H9 (cell line): ENCODE measurements around the gene BSN. TPM values are rescaled to one million over a fixed set of nuclear protein-coding genes. Genes with fewer than 3 reads are reported as not detected.

Source experiments
- DNase-seq: peaks from one replicate; pipeline ENCODE4 v3.0.0-alpha.2; 2017
- H2AFZ ChIP-seq: one replicate; pipeline ENCODE4 v1.6.1; 2013; ENCODE audit warnings: mild to moderate bottlenecking, low read length, control low read depth, moderate library complexity
- H2AK5ac ChIP-seq: 2 replicates; pipeline ENCODE4 v1.6.1; 2013; ENCODE audit warnings: low read length, control low read depth, mixed read lengths; ENCODE audit not compliant: insufficient read length
- H2BK120ac ChIP-seq: one replicate; pipeline ENCODE4 v1.6.1; 2013; ENCODE audit warnings: low read depth, mild to moderate bottlenecking, low read length, control low read depth, inconsistent platforms; ENCODE audit not compliant: poor library complexity, severe bottlenecking
- H2BK12ac ChIP-seq: 2 replicates; pipeline ENCODE4 v1.6.1; 2013; ENCODE audit warnings: low read length, control low read depth, mixed read lengths, low read depth; ENCODE audit not compliant: insufficient read length
- H2BK15ac ChIP-seq: 2 replicates; pipeline ENCODE4 v1.6.1; 2013; ENCODE audit warnings: low read depth, low read length, control low read depth
- H2BK20ac ChIP-seq: one replicate; pipeline ENCODE4 v1.6.1; 2013; ENCODE audit warnings: low read depth, mild to moderate bottlenecking, low read length, control low read depth, inconsistent platforms; ENCODE audit not compliant: poor library complexity, severe bottlenecking
- H2BK5ac ChIP-seq: 2 replicates; pipeline ENCODE4 v1.6.1; 2013; ENCODE audit warnings: low read length, control low read depth, mixed read lengths; ENCODE audit not compliant: insufficient read length
- H3K14ac ChIP-seq: 2 replicates; pipeline ENCODE4 v1.6.1; 2013; ENCODE audit warnings: low read length, control low read depth; ENCODE audit not compliant: insufficient read depth
- H3K18ac ChIP-seq: 2 replicates; pipeline ENCODE4 v1.6.1; 2013; ENCODE audit warnings: low read depth, mild to moderate bottlenecking, mixed read lengths, low read length, control low read depth; ENCODE audit not compliant: insufficient read length
- H3K23ac ChIP-seq: 2 replicates; pipeline ENCODE4 v1.6.1; 2013; ENCODE audit warnings: low read length, control low read depth, mixed read lengths, low read depth; ENCODE audit not compliant: insufficient read length
- H3K23me2 ChIP-seq: 2 replicates; pipeline ENCODE4 v1.6.1; 2013; ENCODE audit warnings: low read depth, mild to moderate bottlenecking, mixed read lengths, low read length, control low read depth; ENCODE audit not compliant: insufficient read length, poor library complexity, severe bottlenecking
- H3K27ac ChIP-seq: 2 replicates; pipeline ENCODE4 v1.5.1; 2013; ENCODE audit warnings: low read length, control low read depth, mixed read lengths, low read depth; ENCODE audit not compliant: insufficient read length
- H3K27me3 ChIP-seq: 2 replicates; pipeline ENCODE4 v1.6.1; 2013; ENCODE audit warnings: low read length, control low read depth, inconsistent platforms; ENCODE audit not compliant: insufficient read depth
- H3K4ac ChIP-seq: 2 replicates; pipeline ENCODE4 v1.6.1; 2013; ENCODE audit warnings: low read depth, mild to moderate bottlenecking, control low read depth, inconsistent platforms, low read length, moderate library complexity
- H3K4me1 ChIP-seq: 2 replicates; pipeline ENCODE4 v1.6.1; 2013; ENCODE audit warnings: low read length, control low read depth, inconsistent platforms; ENCODE audit not compliant: insufficient read depth
- H3K4me2 ChIP-seq: 2 replicates; pipeline ENCODE4 v1.6.1; 2013; ENCODE audit warnings: low read length, control low read depth, mixed read lengths; ENCODE audit not compliant: insufficient read length, insufficient read depth
- H3K56ac ChIP-seq: 2 replicates; pipeline ENCODE4 v1.6.1; 2013; ENCODE audit warnings: low read depth, mild to moderate bottlenecking, mixed read lengths, low read length, control low read depth; ENCODE audit not compliant: insufficient read length
- H3K79me1 ChIP-seq: 2 replicates; pipeline ENCODE4 v1.6.1; 2013; ENCODE audit warnings: low read depth, mild to moderate bottlenecking, moderate library complexity, low read length, control low read depth, inconsistent platforms; ENCODE audit not compliant: insufficient read depth, poor library complexity, severe bottlenecking
- H3K79me2 ChIP-seq: 2 replicates; pipeline ENCODE4 v1.6.1; 2013; ENCODE audit warnings: low read length, control low read depth, inconsistent platforms; ENCODE audit not compliant: insufficient read depth
- H3K9ac ChIP-seq: 2 replicates; pipeline ENCODE4 v1.6.1; 2013; ENCODE audit warnings: low read length, control low read depth, mixed read lengths; ENCODE audit not compliant: insufficient read length; ENCODE audit errors: extremely low read depth
- H3K9me3 ChIP-seq: one replicate; pipeline ENCODE4 v1.6.1; 2013; ENCODE audit warnings: low read depth, low read length, inconsistent platforms; ENCODE audit not compliant: control insufficient read depth
- H3T11ph ChIP-seq: one replicate; pipeline ENCODE4 v1.6.1; 2013; ENCODE audit warnings: mild to moderate bottlenecking, low read length, control low read depth, inconsistent platforms
- H4K20me1 ChIP-seq: one replicate; pipeline ENCODE4 v1.6.1; 2013; ENCODE audit not compliant: control insufficient read depth, insufficient read length, insufficient read depth
- H4K5ac ChIP-seq: 2 replicates; pipeline ENCODE4 v1.6.1; 2013; ENCODE audit warnings: low read depth, mild to moderate bottlenecking, mixed read lengths, low read length, control low read depth; ENCODE audit not compliant: insufficient read length
- H4K8ac ChIP-seq: replicated peaks from 2 replicates; pipeline ENCODE4 v1.6.1; 2013; ENCODE audit warnings: low read length, control low read depth, mixed read lengths, low read depth; ENCODE audit not compliant: insufficient read length
- H4K91ac ChIP-seq: 2 replicates; pipeline ENCODE4 v1.6.1; 2013; ENCODE audit warnings: low read depth, mild to moderate bottlenecking, moderate library complexity, mixed read lengths, low read length, control low read depth; ENCODE audit not compliant: insufficient read length
- H3K27ac Mint-ChIP-seq, 3 experiments: 2 replicates in 2 of 3; 3 replicates in 1 of 3; pipeline ENCODE4 v1.8.0; 2020 to 2021; ENCODE audit warnings: mixed read lengths in 3 of 3, mild to moderate bottlenecking in 1 of 3, moderate library complexity in 1 of 3
- H3K27me3 Mint-ChIP-seq: 2 replicates; pipeline ENCODE4 v1.8.0; 2021; ENCODE audit warnings: low read depth, mild to moderate bottlenecking, moderate library complexity, mixed read lengths
- H3K36me3 Mint-ChIP-seq, 3 experiments: 2 replicates in 2 of 3; 3 replicates in 1 of 3; pipeline ENCODE4 v1.8.0; 2020 to 2021; ENCODE audit warnings: low read depth in 3 of 3, mixed read lengths in 3 of 3; ENCODE audit not compliant: insufficient read depth in 1 of 3
- H3K4me1 Mint-ChIP-seq, 2 experiments: 2 replicates each; pipeline ENCODE4 v1.8.0; 2020; ENCODE audit warnings: mixed read lengths in 2 of 2
- H3K4me3 Mint-ChIP-seq, 2 experiments: 2 replicates in 1 of 2; 3 replicates in 1 of 2; pipeline ENCODE4 v1.8.0; 2020 to 2021; ENCODE audit warnings: mild to moderate bottlenecking in 2 of 2, mixed read lengths in 2 of 2, moderate library complexity in 1 of 2
- H3K9me3 Mint-ChIP-seq, 2 experiments: 2 replicates in 1 of 2; 3 replicates in 1 of 2; pipeline ENCODE4 v1.8.0; 2020; ENCODE audit warnings: mild to moderate bottlenecking in 2 of 2, mixed read lengths in 2 of 2, moderate library complexity in 1 of 2
- CTCF ChIP-seq: fragments of 200-600 bp; sonication (generic); conservative IDR thresholded peaks from 3 replicates; pipeline ENCODE4 v1.8.0; 2021; ENCODE audit warnings: antibody characterized with exemption, mild to moderate bottlenecking
- WGBS: extraction: QIAGEN DNeasy Blood & Tissue Kit; methylation state at CpG from one replicate; pipeline ENCODE4 v1.1.7; 2013; ENCODE audit warnings: missing lambda C conversion rate, low lambda C conversion rate, mixed read lengths; ENCODE audit not compliant: insufficient read length; ENCODE audit errors: extremely low coverage; 5-methylcytosine and 5-hydroxymethylcytosine counted together
- total RNA-seq: library from RNA; stranded (reverse); gene quantifications from 2 replicates; pipeline ENCODE4 v1.2.1, GENCODE V29; 2021

The BSN gene
- total RNA-seq, 1 experiment from 2014 or later = 2.4 TPM

- Histone ChIP-seq H3K79me1 (no peaks in the 10 kb centered on the region), H3K9ac (no peak overlapping the region), H3K9me3 (no peaks in the 10 kb centered on the region), H4K91ac (no peak overlapping the region), H2AK5ac (no peak overlapping the region), H3K18ac (no peak overlapping the region), H3T11ph (no peak overlapping the region), H3K4ac (no peak overlapping the region), H2BK20ac (no peak overlapping the region), H2BK120ac (no peak overlapping the region), H3K79me2 (no peaks in the 10 kb centered on the region), H2BK12ac (no peak overlapping the region), H4K20me1 (no peaks in the 10 kb centered on the region), H2AFZ (no peak overlapping the region), H3K4me1 (no peaks in the 10 kb centered on the region), H4K5ac (no peak overlapping the region), H3K23me2 (no peaks in the 10 kb centered on the region), H3K27ac (no peak overlapping the region), H3K27me3 (no peaks in the 10 kb centered on the region), H3K56ac (no peak overlapping the region), H3K23ac (no peak overlapping the region), H3K14ac (no peak overlapping the region), H2BK15ac (no peak overlapping the region), H4K8ac (no peak overlapping the region), H2BK5ac (no peak overlapping the region), H3K4me2 (no peak overlapping the region)
- Mint-ChIP-seq H3K4me1 (no peaks in the 10 kb centered on the region), H3K36me3 (no peaks in the 10 kb centered on the region; a peak in 1 of 7 replicates), H3K9me3 (no peaks in the 10 kb centered on the region), H3K4me3 (no peak overlapping the region), H3K27me3 (no peaks in the 10 kb centered on the region), H3K27ac (no peak overlapping the region)
- no peak for TF ChIP-seq CTCF
- DNase-seq = no peak
- no CpG with 5 or more reads among the region's 8 CpGs for WGBS
These were observed 96.4 kb downstream of the BSN start for GRCh38 chr3:49650637-49651036.
